NCI-H2029 treated with DMSO at 0.1 percent for 48 hours (cell line): ENCODE results near the gene SPRTN.
"Not testable (repeated sequence)": the region's sequence is repeated elsewhere in the genome, so short reads cannot be mapped to it uniquely, and the experiment has no call there.

Source experiments
- DNase-seq: peaks from one replicate; lab custom pipeline; 2025; lab: John Stamatoyannopoulos, UW

The SPRTN gene

GRCh38 chr1:231335663-231336602, 2.2 kb upstream of the SPRTN start:
- DNase-seq = no peak

- no peak for DNase-seq
Observed at GRCh38 chr1:231337043-231337471, 1.0 kb upstream of the SPRTN start.

DNA sequence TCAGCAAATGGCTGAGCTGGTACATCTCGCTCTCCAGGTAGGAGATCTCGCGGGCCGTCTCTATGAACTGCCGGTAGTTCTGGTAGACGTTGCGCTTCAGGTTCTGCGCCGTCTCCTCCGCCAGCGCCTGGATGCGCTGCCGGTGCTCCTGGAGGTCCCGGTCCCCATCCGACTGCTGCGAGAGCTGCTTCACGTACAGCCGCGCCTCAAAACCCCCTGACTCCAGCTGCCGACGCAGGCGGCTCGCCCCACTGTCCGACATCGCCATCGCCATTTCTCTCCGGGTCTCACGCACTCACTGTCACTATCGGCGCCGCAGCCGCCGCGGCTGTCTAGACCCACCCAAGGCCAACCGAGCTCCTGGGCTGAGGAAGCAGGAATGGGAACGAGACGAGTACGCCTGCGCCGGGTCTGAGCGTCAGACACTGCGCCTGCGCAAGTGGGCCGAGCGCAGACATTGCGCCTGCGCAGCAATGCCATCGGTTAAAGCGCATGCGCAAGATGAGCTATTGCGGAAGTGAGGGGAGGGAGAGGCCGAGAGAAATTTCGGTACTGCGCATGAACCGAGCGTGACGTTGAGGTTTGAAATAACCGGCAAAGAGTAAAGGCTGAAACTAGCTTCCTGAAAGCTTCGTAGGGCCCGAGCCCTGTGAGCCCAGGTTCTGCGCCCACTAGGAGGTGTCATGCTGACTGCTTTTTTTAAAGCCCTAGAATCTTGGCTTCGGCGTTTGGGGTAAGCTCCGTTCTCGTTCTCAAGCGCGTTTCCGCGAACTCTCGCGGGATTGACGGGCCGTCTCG, 422 bp upstream of the SPRTN start, which contains the start of gene EXOC8:
EXOC8 (minus strand) TSS at position 381 of the 798 bp plus-strand sequence; CDS start at position 274, 107 bp downstream.
- peak; percentile 86 for DNase-seq

DNA sequence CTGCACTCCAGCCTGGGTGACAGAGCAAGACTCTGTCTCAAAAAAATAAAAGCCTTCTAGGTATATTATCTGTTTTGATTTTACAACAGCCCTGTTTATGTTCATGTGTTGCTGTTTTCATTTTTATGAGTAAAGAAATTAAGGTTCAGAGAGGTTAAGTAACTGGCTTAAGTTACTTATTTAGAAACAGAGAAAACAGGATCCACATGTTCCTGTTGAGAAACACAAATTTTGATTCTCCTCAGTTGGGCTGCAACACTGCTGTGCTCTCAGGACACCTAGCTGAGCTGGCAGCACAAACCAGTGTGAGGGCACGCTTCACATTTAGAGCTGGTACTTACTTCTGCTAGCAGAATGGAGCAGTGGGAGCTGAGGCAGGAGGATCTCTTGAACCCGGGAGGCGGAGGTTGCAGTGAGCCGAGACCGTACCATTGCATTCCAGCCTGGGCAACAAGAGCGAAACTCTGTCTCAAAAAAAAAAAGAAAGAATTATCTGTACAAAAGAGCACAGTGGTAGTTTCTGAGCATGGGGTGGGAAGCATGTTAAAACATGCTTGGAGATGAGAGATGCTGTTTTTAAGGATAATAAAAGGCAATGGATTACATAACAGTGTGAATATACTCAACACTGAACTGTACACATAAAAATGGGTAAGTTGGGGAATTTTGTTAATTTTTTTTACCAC, 2.4 kb downstream of the SPRTN start:
- DNase-seq = no peak

DNA sequence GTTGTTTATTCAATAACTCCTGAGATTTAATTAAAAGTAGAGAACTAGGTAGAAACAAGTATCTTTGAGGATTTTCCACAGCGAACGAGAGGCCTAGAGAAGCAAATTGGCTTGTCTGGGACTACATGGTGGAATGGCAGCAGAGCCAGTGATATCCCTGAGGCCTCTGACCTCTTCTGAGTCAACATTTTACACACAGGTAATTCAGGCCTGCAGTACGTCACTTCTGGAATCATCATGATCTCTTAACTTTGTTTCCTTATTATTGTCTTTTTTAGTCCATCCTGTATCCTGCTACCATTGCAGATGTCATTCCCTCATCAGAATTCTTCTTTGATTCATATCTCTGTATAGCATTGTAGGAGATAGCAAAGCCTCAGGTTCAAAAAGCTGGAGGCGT, 9.9 kb downstream of the SPRTN start:
- DNase-seq = no peak

DNA sequence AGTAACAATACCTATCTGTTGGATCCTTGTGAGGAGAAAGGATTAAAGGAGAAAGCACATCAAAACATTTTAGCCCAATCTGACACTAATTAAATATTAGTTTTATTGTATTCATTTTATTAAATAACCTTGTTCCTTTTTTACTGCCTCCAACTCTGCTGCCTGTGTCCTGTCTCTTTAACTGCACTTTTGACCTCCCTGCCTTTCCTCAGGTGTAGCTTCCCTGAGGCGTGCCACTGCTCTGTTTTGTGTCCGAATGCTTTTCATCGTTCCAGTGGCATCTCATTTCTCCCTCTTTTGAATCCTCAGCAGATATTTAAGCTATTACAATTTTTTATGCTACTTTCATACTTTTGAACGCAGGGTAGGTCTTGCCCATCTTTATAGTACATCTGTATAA, 10.3 kb downstream of the SPRTN start:
- DNase-seq = no peak

DNA sequence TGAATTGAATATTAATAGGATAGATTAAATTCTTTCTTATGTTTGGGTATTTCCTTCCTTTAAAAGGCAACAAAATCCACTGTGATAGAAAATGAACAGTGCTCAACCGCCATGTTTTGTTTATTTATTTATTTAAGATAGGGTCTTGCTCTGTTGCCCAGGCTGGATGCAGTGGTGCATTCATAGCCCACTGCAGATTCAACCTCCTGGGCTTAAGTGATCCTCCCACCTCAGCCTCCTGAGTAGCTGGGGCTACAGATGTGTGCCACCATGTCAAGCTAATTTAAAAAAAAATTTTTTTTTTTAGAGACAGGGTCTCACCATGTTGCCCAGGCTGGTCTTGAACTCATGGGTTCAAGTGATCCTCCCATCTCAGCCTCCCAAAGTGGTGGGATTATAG, 10.8 kb downstream of the SPRTN start:
- DNase-seq = not testable (repeated sequence)

- no peak for DNase-seq
Observed at GRCh38 chr1:231351816-231352215, 13.7 kb downstream of the SPRTN start.

DNA sequence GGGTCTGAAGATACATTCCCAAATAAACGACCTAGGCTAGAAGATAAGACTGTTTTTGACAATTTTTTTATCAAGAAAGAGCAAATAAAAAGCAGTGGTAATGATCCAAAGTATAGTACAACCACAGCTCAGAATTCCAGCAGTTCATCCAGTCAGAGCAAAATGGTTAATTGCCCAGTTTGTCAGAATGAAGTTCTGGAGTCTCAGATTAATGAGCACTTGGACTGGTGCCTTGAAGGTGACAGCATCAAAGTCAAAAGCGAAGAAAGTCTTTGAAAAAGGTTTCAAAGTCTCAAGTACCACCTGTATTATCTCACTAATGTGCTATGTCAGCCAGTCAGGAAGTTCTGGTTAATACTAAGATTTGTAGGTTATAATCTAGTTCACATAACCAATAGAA, 15.0 kb downstream of the SPRTN start:
- no peak for DNase-seq

DNA sequence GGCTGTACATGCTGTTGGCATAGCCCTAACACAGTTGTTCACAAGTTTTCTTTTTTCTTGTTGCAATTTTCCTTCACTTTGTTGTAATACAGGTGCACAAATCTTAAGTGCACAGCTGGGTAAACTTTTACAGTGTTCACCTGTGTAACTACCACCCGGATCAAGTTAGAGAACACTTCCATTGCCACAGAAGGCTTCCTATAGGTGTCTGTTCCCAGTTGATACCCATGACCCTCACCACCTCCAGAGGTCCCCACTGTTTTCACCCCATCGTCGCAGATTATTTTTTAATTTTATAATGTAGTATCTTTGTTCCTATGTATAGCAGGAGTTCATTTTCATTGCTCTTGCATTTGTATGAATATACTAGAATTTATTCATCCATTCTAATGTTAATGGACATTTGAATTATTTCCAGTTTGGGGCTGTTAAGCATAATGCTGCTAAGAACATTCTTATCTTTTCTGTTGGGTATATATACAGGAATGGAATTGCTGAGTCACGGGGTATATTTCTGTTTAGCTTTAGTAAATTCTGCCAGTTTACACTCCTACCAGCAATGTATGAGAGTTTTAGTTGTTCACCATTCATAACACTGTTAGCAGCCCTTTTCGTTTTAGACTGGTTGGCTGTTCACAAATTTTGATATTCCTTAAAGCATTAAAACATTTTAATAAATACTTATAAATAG, 16.4 kb downstream of the SPRTN start:
- no peak for DNase-seq

- no peak for DNase-seq
Observed at GRCh38 chr1:231355171-231355570, 17.1 kb downstream of the SPRTN start.

- no peak for DNase-seq
Observed at GRCh38 chr1:231357187-231357772, 19.2 kb downstream of the SPRTN start.

DNA sequence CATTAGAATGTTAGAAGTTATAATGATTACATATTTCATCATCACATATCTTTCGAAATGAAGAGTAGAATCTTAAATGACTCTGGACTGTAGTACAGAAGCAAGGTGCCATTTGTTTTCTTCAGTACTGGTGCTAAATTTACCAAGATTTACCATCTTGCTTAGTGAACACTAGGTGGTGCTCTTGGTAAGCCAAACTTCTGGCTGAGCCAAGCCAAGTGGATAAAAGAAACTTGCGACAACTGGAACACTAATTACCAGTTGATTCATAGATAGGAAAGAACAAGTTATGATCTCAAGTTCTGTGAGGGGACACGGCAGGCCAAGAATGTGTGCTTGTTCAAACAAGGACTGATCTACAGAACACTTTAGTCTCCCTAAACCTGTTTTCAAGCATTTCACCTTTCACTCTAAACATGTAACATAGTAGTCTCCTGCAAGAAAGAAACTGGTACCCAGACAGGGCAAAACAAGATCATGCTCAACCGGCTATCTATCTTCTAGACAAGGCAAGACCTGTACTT, 19.8 kb downstream of the SPRTN start:
- DNase-seq = peak; percentile 33

GRCh38 chr1:231359113-231359512, 21.0 kb downstream of the SPRTN start:
- DNase-seq = no peak

- no peak for DNase-seq
Observed at GRCh38 chr1:231362325-231362724, 24.2 kb downstream of the SPRTN start.

DNA sequence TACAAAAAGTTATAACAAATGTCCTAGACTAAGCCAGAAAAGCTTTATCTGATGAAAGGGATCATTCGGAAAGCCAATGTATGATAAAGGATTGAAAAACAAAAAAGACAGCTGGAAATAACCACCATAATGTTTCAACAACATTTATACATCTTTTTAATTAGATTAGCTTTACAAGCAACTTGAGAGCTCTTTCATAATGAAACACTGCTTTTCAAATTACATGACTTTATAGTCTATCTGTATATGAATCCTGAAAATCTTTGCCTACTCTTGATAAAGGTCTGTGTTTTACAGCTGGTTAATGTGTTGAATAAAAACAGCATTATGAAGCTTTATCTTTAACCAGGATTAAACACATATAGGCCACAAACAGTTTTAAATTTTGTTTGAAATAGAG, 25.5 kb downstream of the SPRTN start:
- DNase-seq = no peak

GRCh38 chr1:231364192-231364591, 26.1 kb downstream of the SPRTN start:
- DNase-seq = no peak

DNA sequence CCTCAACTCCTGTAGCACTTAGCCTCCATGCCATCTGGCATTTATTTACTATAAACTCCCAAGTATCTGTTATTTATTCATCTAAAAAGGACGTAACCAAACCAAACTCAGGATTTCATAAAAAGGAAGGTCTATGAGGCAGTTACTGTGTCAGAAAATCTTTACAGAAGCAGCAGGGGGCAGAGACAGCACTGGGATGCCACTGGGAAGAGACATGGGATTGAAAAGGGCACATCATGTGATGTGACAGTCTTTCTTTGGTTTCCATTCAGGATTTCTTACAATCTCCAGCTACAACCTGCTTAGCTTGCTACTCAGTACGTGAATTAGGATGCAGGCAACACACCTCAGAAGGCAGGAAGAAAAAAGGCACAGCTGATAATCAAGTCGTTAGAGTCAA, 31.2 kb downstream of the SPRTN start:
- no peak for DNase-seq

- no peak for DNase-seq
Observed at GRCh38 chr1:231372501-231372900, 34.4 kb downstream of the SPRTN start.

DNA sequence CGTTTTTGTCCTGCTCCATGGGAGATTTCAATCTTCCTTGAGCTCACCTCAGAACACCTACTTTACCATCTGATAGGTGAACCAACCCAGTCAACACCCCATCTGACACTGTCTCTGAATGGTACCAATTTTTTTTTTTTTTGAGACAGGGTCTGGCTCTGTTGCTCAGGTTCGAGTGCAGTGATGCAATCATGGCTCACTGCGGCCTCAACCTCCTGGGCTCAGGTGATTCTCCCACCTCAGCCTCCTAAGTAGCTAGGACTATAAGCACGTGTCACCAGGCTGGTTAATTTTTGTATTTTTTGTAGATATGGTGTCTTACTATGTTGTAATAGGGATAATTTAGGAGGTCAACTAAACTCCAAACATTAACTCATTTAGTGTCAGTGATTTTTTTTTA, 36.3 kb downstream of the SPRTN start:
- DNase-seq = no peak

DNA sequence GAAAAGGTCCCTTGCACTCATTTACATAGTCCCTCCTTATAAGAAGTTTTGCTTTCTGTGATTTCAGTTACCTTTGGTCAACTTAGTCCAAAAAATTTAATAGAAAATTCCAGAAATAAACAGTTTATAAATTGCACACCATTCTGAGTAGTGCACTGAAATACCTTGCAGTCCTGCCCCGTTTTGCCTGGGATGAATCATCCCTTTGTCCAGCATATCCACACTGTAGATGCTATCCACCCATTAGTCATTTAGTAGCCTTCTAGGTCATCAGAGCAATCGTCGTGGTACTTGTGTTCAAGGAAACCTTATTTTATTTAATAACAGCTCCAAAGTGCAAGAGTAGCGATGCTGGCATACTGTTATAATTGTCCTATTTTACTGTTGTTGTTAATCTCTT, 38.0 kb downstream of the SPRTN start:
- DNase-seq = no peak
